GM12874 (cell line): ENCODE data around the gene DYNC1H1.

ENCODE experiments used
- TF ChIP-seq, protein P1 (sequence below): IDR thresholded peaks from 2 replicates; pipeline ENCODE4 v1.5.1; 2011; ENCODE audit warnings: low read depth, mild to moderate bottlenecking, control low read depth, low read length, moderate library complexity; ENCODE audit not compliant: insufficient read depth

The DYNC1H1 gene

GRCh38 chr14:101932673-101933072 lies 31.7 kb upstream of the DYNC1H1 start:
- TF ChIP-seq, protein P1, sequence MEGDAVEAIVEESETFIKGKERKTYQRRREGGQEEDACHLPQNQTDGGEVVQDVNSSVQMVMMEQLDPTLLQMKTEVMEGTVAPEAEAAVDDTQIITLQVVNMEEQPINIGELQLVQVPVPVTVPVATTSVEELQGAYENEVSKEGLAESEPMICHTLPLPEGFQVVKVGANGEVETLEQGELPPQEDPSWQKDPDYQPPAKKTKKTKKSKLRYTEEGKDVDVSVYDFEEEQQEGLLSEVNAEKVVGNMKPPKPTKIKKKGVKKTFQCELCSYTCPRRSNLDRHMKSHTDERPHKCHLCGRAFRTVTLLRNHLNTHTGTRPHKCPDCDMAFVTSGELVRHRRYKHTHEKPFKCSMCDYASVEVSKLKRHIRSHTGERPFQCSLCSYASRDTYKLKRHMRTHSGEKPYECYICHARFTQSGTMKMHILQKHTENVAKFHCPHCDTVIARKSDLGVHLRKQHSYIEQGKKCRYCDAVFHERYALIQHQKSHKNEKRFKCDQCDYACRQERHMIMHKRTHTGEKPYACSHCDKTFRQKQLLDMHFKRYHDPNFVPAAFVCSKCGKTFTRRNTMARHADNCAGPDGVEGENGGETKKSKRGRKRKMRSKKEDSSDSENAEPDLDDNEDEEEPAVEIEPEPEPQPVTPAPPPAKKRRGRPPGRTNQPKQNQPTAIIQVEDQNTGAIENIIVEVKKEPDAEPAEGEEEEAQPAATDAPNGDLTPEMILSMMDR: no peak

DNA sequence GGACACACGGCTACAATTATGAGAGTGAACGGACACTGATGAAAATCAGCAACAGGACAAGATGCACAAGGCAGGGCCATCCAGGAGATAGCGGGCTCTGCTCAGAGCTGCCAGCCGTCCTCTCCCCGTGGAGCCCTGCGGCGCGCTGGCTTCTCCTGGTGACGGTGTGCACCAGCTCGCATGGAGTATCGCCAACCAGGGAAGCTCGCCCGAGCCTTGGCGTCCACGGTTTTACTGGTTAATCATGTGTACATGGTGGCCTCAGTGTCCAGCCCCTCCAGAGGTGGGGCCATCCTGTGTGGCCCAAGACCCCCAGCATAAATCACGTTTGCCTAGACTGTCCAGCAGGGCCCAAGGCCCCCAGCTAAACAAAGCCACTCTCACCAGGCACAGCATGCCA lies 31.2 kb upstream of the DYNC1H1 start:
- TF ChIP-seq, protein P1: no peak

GRCh38 chr14:101934601-101935150 lies 29.7 kb upstream of the DYNC1H1 start:
- TF ChIP-seq, protein P1: no peak

GRCh38 chr14:101937926-101938767 lies 26.2 kb upstream of the DYNC1H1 start:
- TF ChIP-seq, protein P1: no peak

- TF ChIP-seq, protein P1: no peak
Observed at GRCh38 chr14:101939646-101940170, 24.7 kb upstream of the DYNC1H1 start.

DNA sequence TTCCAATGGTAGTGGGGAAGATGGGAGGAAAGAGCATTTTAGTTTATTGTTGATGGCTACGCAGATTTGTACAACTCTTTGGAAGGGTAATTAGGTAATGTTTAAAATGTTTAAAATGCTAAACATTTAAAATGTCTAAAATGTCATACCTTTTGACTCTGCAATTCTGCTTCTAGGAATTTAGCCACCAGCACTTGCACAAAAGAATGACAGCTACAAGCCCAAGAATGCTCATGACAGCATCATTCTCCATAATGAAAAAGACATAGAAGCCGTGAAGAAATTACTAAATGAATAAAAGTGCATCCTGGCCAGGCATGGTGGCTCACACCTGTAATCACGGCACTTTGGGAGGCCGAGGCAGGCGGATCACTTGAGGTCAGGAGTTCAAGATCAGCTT lies 19.9 kb upstream of the DYNC1H1 start:
- TF ChIP-seq, protein P1: no peak

GRCh38 chr14:101945171-101945570 lies 19.2 kb upstream of the DYNC1H1 start:
- TF ChIP-seq, protein P1: no peak
